T-helper 17 cell (primary cell): ENCODE data around the gene WFS1. TPM values are rescaled to one million over a fixed set of nuclear protein-coding genes. Genes with fewer than 3 reads are reported as not detected.
A peak's percentile ranks its signal among the peaks of the same experiment; 100 is the strongest.

ENCODE experiments used
- ATAC-seq: fragments of 150-1000 bp; cut with Tn5 transposase; 2 replicates; pipeline ENCODE4 v1.10.0; 2021; ENCODE audit warnings: mild to moderate bottlenecking, moderate library complexity
- DNase-seq, 3 donors: peaks; one replicate each; pipeline versions ENCODE4 v3.0.0 to v3.0.0-alpha.2; 2020 to 2021
- H3K9me3 ChIP-seq: one replicate; pipeline ENCODE4 v1.7.0; 2013; ENCODE audit warnings: low read length, mild to moderate bottlenecking; ENCODE audit not compliant: control insufficient read depth, poor library complexity, severe bottlenecking
- H3K27ac Mint-ChIP-seq: one replicate; pipeline ENCODE4 v1.8.0; 2022; ENCODE audit warnings: mild to moderate bottlenecking, moderate library complexity, mixed read lengths
- H3K27me3 Mint-ChIP-seq: one replicate; pipeline ENCODE4 v1.8.0; 2022; ENCODE audit warnings: mixed read lengths
- H3K36me3 Mint-ChIP-seq: one replicate; pipeline ENCODE4 v1.8.0; 2022; ENCODE audit warnings: low read depth, mixed read lengths
- H3K4me1 Mint-ChIP-seq: one replicate; pipeline ENCODE4 v1.8.0; 2022; ENCODE audit warnings: mild to moderate bottlenecking, mixed read lengths
- H3K4me3 Mint-ChIP-seq: one replicate; pipeline ENCODE4 v1.8.0; 2022; ENCODE audit warnings: mild to moderate bottlenecking, moderate library complexity, mixed read lengths
- total RNA-seq, 4 donors: library from RNA in 2 of 4; stranded (reverse) in 2 of 4; gene quantifications; one replicate each; pipeline ENCODE4 v1.2.3 and lab custom pipeline; 2022 to 2026

Gene WFS1
- total RNA-seq, 2 donors from 2014 or later = 1.7 to 2.4 TPM

DNA sequence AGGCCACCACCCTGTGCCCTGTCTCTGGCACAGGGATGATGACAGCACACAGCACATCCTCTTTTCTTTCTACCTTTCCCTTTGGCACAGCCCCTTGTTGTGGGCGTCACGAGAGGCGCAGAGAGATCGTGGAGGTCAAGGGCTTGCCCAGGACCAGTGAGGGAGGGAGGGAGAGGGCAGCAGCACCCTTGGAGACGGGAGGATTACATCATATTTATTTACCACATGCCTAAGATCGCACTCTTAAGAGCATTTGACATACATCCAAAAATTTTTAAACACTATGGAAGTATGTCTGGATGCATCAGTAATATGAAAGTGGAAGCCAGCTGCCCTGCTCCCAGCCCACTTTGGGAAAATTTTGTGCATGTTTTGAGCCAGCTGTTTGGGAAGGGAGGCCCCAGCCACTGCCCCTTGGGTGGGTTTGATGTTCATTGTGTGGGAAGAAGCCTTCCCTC lies 12.7 kb downstream of the WFS1 start:
- no peaks in the 10 kb centered on the region for H3K27me3 Mint-ChIP-seq
- ATAC-seq = no peak
- DNase-seq = no peak

DNA sequence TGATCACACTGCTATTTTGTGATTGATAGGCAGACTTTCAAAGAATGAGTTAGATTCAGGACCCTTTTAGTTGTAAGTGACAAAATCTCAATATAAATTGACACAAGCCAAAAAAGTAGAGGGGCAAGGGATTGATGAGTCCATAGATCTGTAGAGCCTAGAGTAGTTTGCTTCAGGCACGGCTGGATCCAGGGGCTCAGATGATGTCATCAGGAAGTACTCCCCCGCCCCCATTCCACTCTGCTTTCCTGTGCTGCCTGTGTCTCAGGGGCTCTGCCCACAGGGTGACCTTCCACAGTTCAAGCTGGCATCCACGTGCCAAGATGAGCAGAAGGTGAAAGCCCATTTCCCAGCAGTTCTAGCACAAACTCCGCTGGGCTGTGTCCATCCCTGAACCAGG lies 13.6 kb downstream of the WFS1 start:
- ATAC-seq = no peak

More for the DNA sequence above, 12.7 kb downstream of the WFS1 start:
- Mint-ChIP-seq H3K4me3 (no peak overlapping the region), H3K27ac (no peak overlapping the region), H3K36me3 (no peaks in the 10 kb centered on the region), H3K4me1 (peaks cover 14% of the 10 kb centered on the region)
- H3K9me3 ChIP-seq = no peaks in the 10 kb centered on the region

DNA sequence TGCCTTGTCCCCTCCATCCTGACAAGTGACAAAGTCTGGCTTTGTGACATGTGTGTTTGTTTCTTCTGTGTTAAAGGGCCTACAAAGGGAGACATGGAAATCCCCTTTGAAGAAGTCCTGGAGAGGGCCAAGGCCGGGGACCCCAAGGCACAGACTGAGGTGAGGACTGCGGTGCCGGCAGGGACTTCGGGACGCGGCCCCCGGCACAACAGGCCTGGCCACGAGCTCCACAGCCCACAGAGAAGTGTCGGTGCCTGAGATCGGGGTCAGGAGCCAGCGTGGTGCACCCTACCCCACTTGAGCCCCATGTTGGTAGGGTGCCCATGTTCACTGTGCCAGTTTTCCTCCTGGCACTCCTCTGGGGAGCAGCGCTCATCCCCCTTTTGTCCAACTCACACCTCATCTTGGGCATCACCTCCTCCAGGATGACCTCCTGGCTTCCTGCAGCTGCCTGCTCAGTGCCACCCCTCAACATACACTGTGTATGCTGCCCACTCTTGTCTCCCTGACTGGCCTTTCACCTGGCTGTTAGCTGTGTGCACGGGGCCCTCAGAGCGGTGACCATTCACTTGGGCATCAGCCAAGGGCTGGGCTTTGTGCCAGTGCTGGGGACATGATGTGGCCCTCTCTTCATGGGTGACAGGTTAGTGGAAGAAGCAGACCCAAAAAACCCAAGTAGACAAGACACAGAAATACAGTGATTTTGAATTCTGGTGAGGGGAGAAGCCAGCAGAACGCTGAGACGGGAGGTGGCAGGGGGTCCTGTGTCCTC lies 17.6 kb downstream of the WFS1 start:
- ATAC-seq (no peak), DNase-seq (no peak)
- Mint-ChIP-seq H3K27me3 (no peaks in the 10 kb centered on the region), H3K4me3 (no peak overlapping the region), H3K36me3 (no peaks in the 10 kb centered on the region), H3K27ac (no peak overlapping the region), H3K4me1 (no peaks in the 10 kb centered on the region)
- H3K9me3 ChIP-seq = no peaks in the 10 kb centered on the region

More for the DNA sequence above, 13.6 kb downstream of the WFS1 start:
- Mint-ChIP-seq H3K27ac (no peak overlapping the region), H3K36me3 (no peaks in the 10 kb centered on the region), H3K4me1 (peaks cover 11% of the 10 kb centered on the region), H3K4me3 (no peak overlapping the region), H3K27me3 (no peaks in the 10 kb centered on the region)
- no peak for DNase-seq
- no peaks in the 10 kb centered on the region for H3K9me3 ChIP-seq

DNA sequence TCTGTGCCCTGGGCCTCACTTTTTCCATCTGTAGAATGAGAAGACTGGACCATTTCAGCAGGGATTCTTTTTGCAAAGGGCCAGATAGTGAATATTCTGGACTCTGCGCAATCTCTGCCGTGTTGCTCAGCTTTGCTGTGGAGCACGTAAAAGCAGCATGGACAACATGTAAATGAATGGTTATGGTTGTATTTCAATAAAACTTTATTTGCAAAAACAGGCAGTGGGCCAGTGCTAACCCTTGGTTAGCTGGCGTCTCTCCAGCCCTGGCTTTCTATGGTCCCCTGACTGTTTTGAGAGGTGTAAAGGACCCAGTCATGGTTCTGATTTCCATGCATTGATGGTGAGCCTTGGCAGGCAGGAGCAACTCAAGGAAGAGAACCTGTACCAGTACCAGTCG lies 18.7 kb downstream of the WFS1 start:
- ATAC-seq (no peak), DNase-seq (no peak)
- Mint-ChIP-seq H3K27me3 (no peaks in the 10 kb centered on the region), H3K4me3 (no peak overlapping the region), H3K27ac (no peak overlapping the region), H3K36me3 (no peaks in the 10 kb centered on the region), H3K4me1 (no peaks in the 10 kb centered on the region)
- H3K9me3 ChIP-seq = no peaks in the 10 kb centered on the region

DNA sequence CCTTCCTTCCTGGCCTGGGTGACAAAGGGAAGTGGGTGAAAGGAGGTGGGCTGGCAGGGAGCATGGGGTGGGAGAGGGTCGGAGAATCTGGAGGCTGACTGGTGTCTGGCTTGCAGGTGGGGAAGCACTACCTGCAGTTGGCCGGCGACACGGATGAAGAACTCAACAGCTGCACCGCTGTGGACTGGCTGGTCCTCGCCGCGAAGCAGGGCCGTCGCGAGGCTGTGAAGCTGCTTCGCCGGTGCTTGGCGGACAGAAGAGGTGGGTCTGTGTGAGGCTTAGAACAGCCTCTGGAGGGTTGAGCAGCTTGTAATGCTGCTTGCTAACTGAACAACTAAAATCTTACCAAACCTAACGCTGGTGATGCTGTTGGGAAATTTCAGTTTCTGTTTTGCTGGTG lies 19.2 kb downstream of the WFS1 start:
- no peaks in the 10 kb centered on the region for H3K9me3 ChIP-seq
- Mint-ChIP-seq H3K27me3 (no peaks in the 10 kb centered on the region), H3K36me3 (no peaks in the 10 kb centered on the region), H3K27ac (no peak overlapping the region), H3K4me3 (no peak overlapping the region), H3K4me1 (no peaks in the 10 kb centered on the region)
- ATAC-seq = no peak
- DNase-seq = no peak

DNA sequence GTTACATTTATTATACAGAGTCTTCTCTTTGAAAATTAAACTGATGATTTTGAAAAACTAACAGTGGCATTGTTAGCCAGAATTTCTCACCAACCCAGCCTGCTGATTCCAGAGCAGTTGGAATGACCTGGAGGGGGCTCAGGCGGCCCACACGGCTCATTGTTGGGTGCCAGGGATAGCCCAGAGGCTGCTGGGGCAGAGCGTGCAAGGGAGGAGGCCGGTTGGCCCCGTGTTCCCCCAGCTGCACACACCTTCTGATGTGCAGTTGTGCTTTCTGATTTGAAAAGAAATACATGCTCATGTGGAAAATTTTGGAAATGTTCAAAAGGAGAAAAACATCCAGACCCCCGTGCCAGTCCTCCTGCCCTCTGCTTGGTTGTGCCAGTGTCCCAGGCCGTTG lies 20.6 kb downstream of the WFS1 start:
- Mint-ChIP-seq H3K4me3 (no peak overlapping the region), H3K27ac (no peak overlapping the region), H3K27me3 (no peaks in the 10 kb centered on the region), H3K36me3 (peaks cover 3% of the 10 kb centered on the region), H3K4me1 (no peaks in the 10 kb centered on the region)
- no peak for DNase-seq
- H3K9me3 ChIP-seq = no peaks in the 10 kb centered on the region
- no peak for ATAC-seq

DNA sequence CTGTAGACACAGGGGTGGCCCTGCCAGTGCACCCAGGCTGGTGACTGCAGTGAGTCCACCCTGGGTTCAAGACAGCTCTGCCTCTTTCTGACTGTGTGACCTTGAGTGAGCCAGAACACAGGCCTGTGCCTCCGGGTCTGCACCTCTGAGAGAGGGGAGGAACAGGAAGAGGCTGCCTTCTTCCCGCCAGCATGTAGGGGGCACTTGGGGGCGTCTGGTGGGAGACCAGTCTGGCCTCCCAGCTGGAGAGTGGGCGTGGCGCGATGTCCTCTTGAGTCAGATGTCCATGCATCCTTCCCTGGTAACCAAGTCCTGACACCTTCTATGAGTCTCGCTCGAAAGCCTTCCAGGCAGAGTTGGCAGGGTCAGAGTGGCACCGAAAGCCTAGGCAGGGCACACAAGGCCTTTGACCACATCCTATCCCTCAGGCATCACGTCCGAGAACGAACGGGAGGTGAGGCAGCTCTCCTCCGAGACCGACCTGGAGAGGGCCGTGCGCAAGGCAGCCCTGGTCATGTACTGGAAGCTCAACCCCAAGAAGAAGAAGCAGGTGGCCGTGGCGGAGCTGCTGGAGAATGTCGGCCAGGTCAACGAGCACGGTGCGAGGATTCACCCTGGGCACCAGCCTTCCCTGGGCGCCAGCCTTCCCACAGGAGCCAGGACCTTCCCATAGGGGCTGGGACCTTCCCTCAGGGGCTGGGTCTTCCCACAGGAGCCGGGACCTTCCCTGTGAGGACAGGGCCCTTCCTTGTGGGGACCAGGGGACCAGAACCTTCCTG lies 21.3 kb downstream of the WFS1 start:
- no peak for DNase-seq
- peaks cover 3% of the 10 kb centered on the region for H3K36me3 Mint-ChIP-seq
- ATAC-seq = no peak
- no peaks in the 10 kb centered on the region for H3K27me3 Mint-ChIP-seq
- H3K4me1 Mint-ChIP-seq = no peaks in the 10 kb centered on the region
- H3K27ac Mint-ChIP-seq = no peak overlapping the region
- no peaks in the 10 kb centered on the region for H3K9me3 ChIP-seq
- H3K4me3 Mint-ChIP-seq = no peak overlapping the region

DNA sequence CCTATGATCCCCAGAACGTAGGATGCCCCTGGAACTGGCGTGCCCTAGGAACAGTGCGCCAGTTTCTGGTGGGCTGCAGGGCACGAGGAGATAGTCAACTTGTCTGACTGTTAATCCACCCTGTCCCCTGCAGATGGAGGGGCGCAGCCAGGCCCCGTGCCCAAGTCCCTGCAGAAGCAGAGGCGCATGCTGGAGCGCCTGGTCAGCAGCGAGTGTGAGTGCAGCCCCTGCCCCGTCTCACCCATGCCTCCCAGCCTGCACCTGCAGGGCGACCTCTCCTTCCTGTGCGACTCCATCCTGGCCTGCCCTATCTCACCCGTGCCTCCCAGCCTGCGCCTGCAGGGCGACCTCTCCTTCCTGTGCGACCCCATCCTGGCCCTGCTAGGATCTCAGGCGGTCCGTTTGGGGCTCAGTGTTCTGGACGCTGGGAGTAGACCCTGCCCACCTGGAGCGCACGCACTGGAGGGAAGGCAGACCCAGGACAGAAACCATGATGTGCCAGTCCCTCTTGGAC lies 22.2 kb downstream of the WFS1 start:
- Mint-ChIP-seq H3K4me3 (no peak overlapping the region), H3K27me3 (no peaks in the 10 kb centered on the region), H3K4me1 (no peaks in the 10 kb centered on the region), H3K27ac (no peak overlapping the region), H3K36me3 (peaks cover 3% of the 10 kb centered on the region)
- no peak for ATAC-seq
- no peaks in the 10 kb centered on the region for H3K9me3 ChIP-seq
- DNase-seq = no peak

DNA sequence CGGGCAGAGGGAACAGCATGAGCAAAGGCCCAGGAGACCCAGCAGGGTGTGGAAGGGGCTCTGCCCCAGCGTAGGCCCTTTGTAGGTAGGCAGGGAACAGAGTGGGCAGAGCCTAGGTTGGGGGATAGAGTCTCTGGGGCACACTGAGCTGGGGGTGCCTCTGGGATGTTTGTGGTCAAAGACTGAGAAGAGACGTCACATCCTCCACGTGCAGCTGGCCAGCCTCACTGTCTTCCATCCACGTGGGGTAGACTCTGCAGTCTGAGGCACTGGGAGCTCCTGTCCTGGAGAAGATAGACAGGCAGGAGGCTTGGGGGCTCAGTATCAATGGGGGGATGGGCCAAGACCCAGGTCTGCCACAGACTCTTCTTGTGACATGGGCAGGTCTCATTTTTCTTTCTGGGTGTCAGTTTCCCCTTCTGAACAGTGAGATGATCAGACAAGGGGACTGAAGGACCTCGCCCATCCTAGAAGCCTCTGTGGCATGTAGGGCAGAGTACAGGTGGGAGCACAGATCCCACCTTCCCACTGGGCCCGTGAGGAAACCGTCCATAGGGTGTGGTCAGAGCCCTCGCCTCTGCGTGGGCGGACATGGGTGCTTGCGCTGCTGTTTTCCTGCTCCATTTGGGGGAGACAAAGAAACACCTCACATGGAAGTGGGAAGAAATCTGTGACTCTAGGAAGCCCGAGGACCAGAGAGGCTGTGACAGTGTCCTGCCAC lies 22.9 kb downstream of the WFS1 start:
- DNase-seq (no peak), ATAC-seq (no peak)
- Mint-ChIP-seq H3K36me3 (peaks cover 3% of the 10 kb centered on the region), H3K4me3 (no peak overlapping the region), H3K4me1 (no peaks in the 10 kb centered on the region), H3K27ac (no peak overlapping the region), H3K27me3 (no peaks in the 10 kb centered on the region)
- H3K9me3 ChIP-seq = no peaks in the 10 kb centered on the region

DNA sequence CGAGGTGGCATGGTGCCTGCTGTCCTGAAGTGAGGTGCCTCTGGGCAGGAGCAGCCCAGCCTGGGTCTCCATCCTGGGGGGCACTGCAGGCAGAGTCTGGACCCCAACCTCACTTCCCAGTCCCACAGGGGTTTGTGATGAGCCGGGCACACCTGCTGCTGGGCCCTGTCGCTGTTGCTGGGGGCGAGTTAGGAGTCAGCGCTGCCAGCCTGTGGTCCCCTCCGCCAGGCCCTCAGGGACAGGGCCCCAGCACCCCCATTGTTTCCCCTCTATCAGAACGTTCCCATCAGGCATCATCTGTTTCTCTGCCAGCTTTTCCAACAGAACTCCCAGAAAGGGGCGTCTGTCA lies 23.4 kb downstream of the WFS1 start:
- H3K27me3 Mint-ChIP-seq = no peaks in the 10 kb centered on the region
- no peak overlapping the region for H3K27ac Mint-ChIP-seq
- H3K36me3 Mint-ChIP-seq = peaks cover 3% of the 10 kb centered on the region
- ATAC-seq = no peak
- no peaks in the 10 kb centered on the region for H3K4me1 Mint-ChIP-seq
- no peak overlapping the region for H3K4me3 Mint-ChIP-seq
- DNase-seq = no peak
- no peaks in the 10 kb centered on the region for H3K9me3 ChIP-seq

DNA sequence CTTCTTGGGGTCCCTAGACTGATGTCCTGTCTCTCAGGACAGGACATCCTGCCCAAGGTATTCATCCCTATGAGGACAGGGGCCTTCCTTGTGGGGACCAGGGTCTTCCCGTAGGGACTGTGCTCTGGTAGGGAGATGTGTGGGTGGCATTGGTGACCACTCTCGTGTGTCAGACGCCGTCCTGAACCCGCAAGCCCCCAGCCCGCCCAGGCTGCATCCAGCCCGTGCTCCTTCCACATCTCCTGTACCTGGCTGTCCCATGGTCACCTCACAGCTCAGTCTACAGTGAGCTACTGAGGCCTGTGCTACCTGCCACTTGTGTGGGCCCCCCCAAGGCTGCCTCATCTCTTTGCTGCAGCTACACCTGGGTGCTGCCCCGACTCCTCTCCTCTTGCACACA lies 24.0 kb downstream of the WFS1 start:
- ATAC-seq = no peak
- no peak for DNase-seq
- no peak overlapping the region for H3K4me3 Mint-ChIP-seq
- no peaks in the 10 kb centered on the region for H3K9me3 ChIP-seq
- no peaks in the 10 kb centered on the region for H3K27me3 Mint-ChIP-seq
- peaks cover 3% of the 10 kb centered on the region for H3K36me3 Mint-ChIP-seq
- H3K4me1 Mint-ChIP-seq = no peaks in the 10 kb centered on the region
- H3K27ac Mint-ChIP-seq = no peak overlapping the region

DNA sequence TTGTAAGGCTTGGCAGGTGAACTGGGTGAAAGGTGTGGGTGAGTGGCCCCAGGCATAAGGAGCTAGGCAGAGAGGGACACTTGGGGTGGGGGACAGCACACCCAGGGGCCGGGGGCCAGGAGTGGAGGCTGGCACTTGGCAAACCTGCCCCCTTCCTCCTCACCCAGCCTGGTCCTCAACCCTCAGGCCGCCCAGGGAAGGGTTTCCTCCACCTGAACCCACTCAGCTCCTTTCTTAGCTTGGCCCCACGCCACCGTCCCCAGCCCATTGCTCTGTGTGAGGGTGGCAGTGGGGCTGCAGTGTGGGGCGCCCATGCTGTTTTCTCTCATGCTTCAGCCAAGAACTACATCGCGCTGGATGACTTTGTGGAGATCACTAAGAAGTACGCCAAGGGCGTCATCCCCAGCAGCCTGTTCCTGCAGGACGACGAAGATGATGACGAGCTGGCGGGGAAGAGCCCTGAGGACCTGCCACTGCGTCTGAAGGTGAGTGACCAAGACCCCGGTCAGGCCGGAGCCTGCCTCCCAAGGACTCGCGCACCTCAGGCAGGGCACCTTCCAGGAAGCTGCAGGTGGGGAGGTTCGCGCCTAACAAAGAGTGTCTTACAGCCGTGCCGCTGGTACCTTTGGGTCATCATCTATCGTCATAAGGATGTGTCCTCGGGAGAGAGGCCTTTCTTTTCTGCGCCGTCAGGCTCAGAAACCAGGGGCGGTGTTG lies 25.2 kb downstream of the WFS1 start:
- Mint-ChIP-seq H3K27ac (peak overlapping the region; percentile 8), H3K4me1 (no peaks in the 10 kb centered on the region), H3K27me3 (no peaks in the 10 kb centered on the region), H3K36me3 (peaks cover 3% of the 10 kb centered on the region), H3K4me3 (no peak overlapping the region)
- ATAC-seq (no peak), DNase-seq (no peak)
- H3K9me3 ChIP-seq = no peaks in the 10 kb centered on the region

DNA sequence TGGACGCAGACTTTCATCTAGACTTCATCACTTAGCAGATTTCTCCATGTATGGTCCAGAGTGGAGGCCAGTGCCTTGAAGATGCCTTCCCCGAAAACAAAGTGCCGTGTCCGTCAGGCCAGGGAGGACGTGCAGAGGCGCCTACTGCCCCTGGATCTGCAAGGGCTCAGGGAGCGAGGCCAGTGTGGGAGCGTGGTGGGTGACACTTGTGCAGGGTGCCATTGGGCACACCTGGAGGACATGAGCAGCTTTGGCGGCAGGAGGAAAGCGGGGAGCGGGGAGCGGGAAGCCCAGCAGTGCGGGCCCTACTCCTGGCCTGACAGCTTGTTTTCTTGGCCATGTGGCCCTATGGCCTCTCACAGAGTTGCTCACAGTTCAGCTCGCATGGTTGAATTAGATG lies 25.8 kb downstream of the WFS1 start:
- peaks cover 3% of the 10 kb centered on the region for H3K36me3 Mint-ChIP-seq

More for the DNA sequence above, 25.8 kb downstream of the WFS1 start:
- Mint-ChIP-seq H3K4me3 (no peak overlapping the region), H3K4me1 (no peaks in the 10 kb centered on the region), H3K27ac (no peak overlapping the region), H3K27me3 (no peaks in the 10 kb centered on the region)
- ATAC-seq (no peak), DNase-seq (no peak)
- H3K9me3 ChIP-seq = no peaks in the 10 kb centered on the region
